ENCODE measurements around the gene ZNF789. TPM values are rescaled to one million over a fixed set of nuclear protein-coding genes. Genes with fewer than 3 reads are reported as not detected.
"Not testable (repeated sequence)": the region's sequence is repeated elsewhere in the genome, so short reads cannot be mapped to it uniquely, and the experiment has no call there.

Gene ZNF789
- total and polyA plus RNA-seq, 2 of the 4 experiments (the other 2 are of a cell fraction) = 4.8 to 8.9 TPM

DNA sequence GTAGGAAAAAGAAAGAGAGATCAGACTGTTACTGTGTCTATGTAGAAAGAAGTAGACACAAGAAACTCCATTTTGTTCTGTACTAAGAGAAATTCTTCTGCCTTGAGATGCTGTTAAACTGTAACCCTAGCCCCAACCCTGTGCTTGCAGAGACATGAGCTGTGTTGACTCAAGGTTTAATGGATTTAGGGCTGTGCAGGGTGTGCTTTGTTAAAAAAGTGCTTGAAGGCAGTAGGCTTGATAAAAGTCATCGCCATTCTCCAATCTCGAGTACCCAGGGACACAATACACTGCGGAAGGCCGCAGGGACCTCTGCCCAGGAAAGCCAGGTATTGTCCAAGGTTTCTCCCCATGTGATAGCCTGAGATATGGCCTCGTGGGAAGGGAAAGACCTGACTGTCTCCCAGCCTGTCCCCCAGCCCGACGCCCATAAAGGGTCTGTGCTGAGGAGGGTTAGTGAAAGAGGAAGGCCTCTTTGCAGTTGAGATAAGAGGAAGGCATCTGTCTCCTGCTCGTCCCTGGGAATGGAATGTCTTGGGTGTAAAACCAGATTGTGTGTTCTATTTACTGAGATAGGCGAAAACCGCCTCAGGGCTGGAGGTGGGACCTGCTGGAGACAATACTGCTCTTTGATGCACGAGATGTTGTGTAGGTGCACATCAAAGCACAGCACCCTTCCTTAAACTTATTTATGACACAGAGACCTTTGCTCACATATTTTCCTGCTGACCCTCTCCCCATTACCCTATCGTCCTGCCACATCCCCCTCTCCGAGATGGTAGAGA, 40.7 kb upstream of the ZNF789 start:
- H3K27ac ChIP-seq (ENCODE audit: insufficient read depth, low read length); H2AK9ac ChIP-seq (replicated peaks; ENCODE audit: low read depth, low read length, poor library complexity); H3K56ac ChIP-seq (ENCODE audit: extremely low read depth, insufficient read depth, low read length); H3K79me1 ChIP-seq (ENCODE audit: low read depth in 1 of 2, low read length in 2 of 2); in situ Hi-C loops (cut with MboI; ENCODE audit: low sequenced_read_pairs); H2BK15ac ChIP-seq (ENCODE audit: low read depth, low read length); H3K23ac ChIP-seq (ENCODE audit: low read depth, low read length); POLR2A ChIA-PET (ENCODE audit: unreplicated experiment); H3K9ac ChIP-seq (ENCODE audit: low read depth, low read length); H3K4me3 ChIP-seq (ENCODE audit: insufficient read depth, low read depth, low read length); H2BK20ac ChIP-seq (ENCODE audit: low read depth, low read length); ATAC-seq (ENCODE audit: low read depth); H3K9me1 ChIP-seq (ENCODE audit: insufficient read depth, low read length); H3K18ac ChIP-seq (ENCODE audit: low read depth, low read length); H2AFZ ChIP-seq (replicated peaks; ENCODE audit: low read length, poor library complexity); H3K27me3 ChIP-seq (ENCODE audit: control insufficient read depth, insufficient read depth, low read length); H4K20me1 ChIP-seq (ENCODE audit: insufficient read depth, low read length); H2BK120ac ChIP-seq (ENCODE audit: low read depth, low read length); H3K4ac ChIP-seq (ENCODE audit: low read depth, low read length); H3K9me3 ChIP-seq (ENCODE audit: control insufficient read depth, insufficient read depth, low read length); H3K4me2 ChIP-seq (ENCODE audit: low read depth, low read length); DNase-seq; H3K4me1 ChIP-seq (ENCODE audit: control insufficient read depth, insufficient read depth, low read length); H4K8ac ChIP-seq (ENCODE audit: low read depth in 2 of 2, low read length in 2 of 2); H4K5ac ChIP-seq (ENCODE audit: low read depth, low read length); H3K14ac ChIP-seq (replicated peaks; ENCODE audit: low read depth, low read length); dilution Hi-C loops (cut with HindIII; ENCODE audit: low sequenced_read_pairs, unreplicated experiment); BruUV-seq (replicated peaks); intact Hi-C loops (cut with micrococcal nuclease); H4K91ac ChIP-seq (ENCODE audit: insufficient read depth, low read depth, low read length); CTCF ChIA-PET; H2AK5ac ChIP-seq (ENCODE audit: low read depth, low read length); H2BK5ac ChIP-seq (ENCODE audit: low read depth, low read length, poor library complexity, severe bottlenecking): not testable (repeated sequence)
- H3K36me3 ChIP-seq (ENCODE audit: control insufficient read depth, insufficient read depth, low read length) = peaks cover 51% of the 10 kb centered on the region
- no CpG with 5 or more reads among the region's 13 CpGs for WGBS, 2 experiments (ENCODE audit: extremely low coverage in 2 of 2, insufficient read length in 1 of 2)
